NT2/D1 (cell line): ENCODE results near the gene APBA1.

ENCODE experiments used
- DNase-seq: peaks from one replicate; pipeline ENCODE4 v3.0.0-alpha.2; 2011; ENCODE audit warnings: low read depth, low spot score
- H3K27me3 ChIP-seq: 2 replicates; pipeline ENCODE4 v1.6.0; 2011; ENCODE audit warnings: mild to moderate bottlenecking; ENCODE audit not compliant: insufficient read length, insufficient read depth
- H3K36me3 ChIP-seq: 2 replicates; pipeline ENCODE4 v1.6.1; 2011; ENCODE audit warnings: mild to moderate bottlenecking, low read length, mixed read lengths; ENCODE audit not compliant: insufficient read depth, insufficient read length
- H3K4me1 ChIP-seq: 2 replicates; pipeline ENCODE4 v1.5.1; 2011; ENCODE audit not compliant: insufficient read depth, insufficient read length
- H3K4me3 ChIP-seq: 2 replicates; pipeline ENCODE4 v1.5.1; 2011; ENCODE audit warnings: low read depth; ENCODE audit not compliant: insufficient read length
- H3K9ac ChIP-seq: 2 replicates; pipeline ENCODE4 v1.6.0; 2011; ENCODE audit warnings: low read depth; ENCODE audit not compliant: insufficient read length
- H3K9me3 ChIP-seq: 2 replicates; pipeline ENCODE4 v1.5.1; 2011; ENCODE audit warnings: mild to moderate bottlenecking, low read length; ENCODE audit not compliant: insufficient read depth
- SUZ12 ChIP-seq: IDR thresholded peaks from 2 replicates; pipeline ENCODE4 v1.6.1; 2011; ENCODE audit not compliant: insufficient read length, insufficient read depth; ENCODE audit errors: extremely low read depth
- YY1 ChIP-seq: IDR thresholded peaks from 2 replicates; pipeline ENCODE4 v1.6.1; 2011; ENCODE audit not compliant: insufficient read length, insufficient read depth
- ZNF274 ChIP-seq: IDR thresholded peaks from 2 replicates; pipeline ENCODE4 v1.6.1; 2011; ENCODE audit warnings: mild to moderate bottlenecking, low read depth, low read length

Gene APBA1

GRCh38 chr9:69495296-69495695 is 176.9 kb downstream of the APBA1 start:
- Histone ChIP-seq H3K36me3 (no peaks in the 10 kb centered on the region), H3K4me3 (no peak overlapping the region), H3K9me3 (no peaks in the 10 kb centered on the region), H3K4me1 (no peaks in the 10 kb centered on the region), H3K27me3 (no peaks in the 10 kb centered on the region), H3K9ac (no peak overlapping the region)
- TF ChIP-seq ZNF274 = no peak
- TF ChIP-seq SUZ12 = no peak
- TF ChIP-seq YY1 = no peak
- DNase-seq = no peak

GRCh38 chr9:69494763-69495162 is 177.4 kb downstream of the APBA1 start:
- Histone ChIP-seq H3K4me1 (no peaks in the 10 kb centered on the region), H3K9me3 (no peaks in the 10 kb centered on the region), H3K27me3 (no peaks in the 10 kb centered on the region), H3K4me3 (no peak overlapping the region), H3K36me3 (no peaks in the 10 kb centered on the region), H3K9ac (no peak overlapping the region)
- DNase-seq = no peak
- TF ChIP-seq SUZ12 = no peak
- no peak for TF ChIP-seq ZNF274
- no peak for TF ChIP-seq YY1

GRCh38 chr9:69494208-69494607 is 178.0 kb downstream of the APBA1 start:
- Histone ChIP-seq H3K4me3 (no peak overlapping the region), H3K36me3 (no peaks in the 10 kb centered on the region), H3K4me1 (no peaks in the 10 kb centered on the region), H3K9ac (no peak overlapping the region), H3K27me3 (no peaks in the 10 kb centered on the region), H3K9me3 (no peaks in the 10 kb centered on the region)
- DNase-seq = no peak
- TF ChIP-seq ZNF274 (no peak), YY1 (no peak), SUZ12 (no peak)

- no peaks in the 10 kb centered on the region for H3K36me3 ChIP-seq
- TF ChIP-seq YY1 = no peak
- TF ChIP-seq SUZ12 = no peak
- TF ChIP-seq ZNF274 = no peak
- no peaks in the 10 kb centered on the region; the same call in 1 of the 2 replicates for H3K9me3 ChIP-seq
- peaks cover 5% of the 10 kb centered on the region for H3K4me1 ChIP-seq
- H3K27me3 ChIP-seq = no peaks in the 10 kb centered on the region
- H3K4me3 ChIP-seq = no peak overlapping the region
- no peak for DNase-seq
- H3K9ac ChIP-seq = no peak overlapping the region
These were observed 185.7 kb downstream of the APBA1 start for GRCh38 chr9:69486498-69486897.

- no peaks in the 10 kb centered on the region for H3K27me3 ChIP-seq
- TF ChIP-seq ZNF274 (no peak), SUZ12 (no peak), YY1 (no peak)
- peaks cover 5% of the 10 kb centered on the region for H3K4me1 ChIP-seq
- H3K4me3 ChIP-seq = no peak overlapping the region
- no peaks in the 10 kb centered on the region for H3K36me3 ChIP-seq
- no peak for DNase-seq
- H3K9me3 ChIP-seq = no peaks in the 10 kb centered on the region; the same call in 1 of the 2 replicates
- no peak overlapping the region for H3K9ac ChIP-seq
These were observed 186.7 kb downstream of the APBA1 start for GRCh38 chr9:69485466-69485865.

GRCh38 chr9:69483886-69484422 is 188.2 kb downstream of the APBA1 start:
- no peak overlapping the region for H3K4me3 ChIP-seq
- peaks cover 5% of the 10 kb centered on the region for H3K4me1 ChIP-seq
- H3K27me3 ChIP-seq = no peaks in the 10 kb centered on the region
- H3K36me3 ChIP-seq = no peaks in the 10 kb centered on the region
- TF ChIP-seq YY1 (no peak), ZNF274 (no peak), SUZ12 (no peak)
- DNase-seq = no peak
- H3K9ac ChIP-seq = no peak overlapping the region
- no peaks in the 10 kb centered on the region; the same call in 1 of the 2 replicates for H3K9me3 ChIP-seq

- peak; percentile 30 for DNase-seq
- Histone ChIP-seq H3K9ac (no peak overlapping the region), H3K27me3 (no peaks in the 10 kb centered on the region), H3K9me3 (peaks cover 12% of the 10 kb centered on the region; the same call in 1 of the 2 replicates), H3K36me3 (no peaks in the 10 kb centered on the region), H3K4me3 (no peak overlapping the region), H3K4me1 (no peaks in the 10 kb centered on the region)
- no peak for TF ChIP-seq ZNF274
- no peak for TF ChIP-seq YY1
- no peak for TF ChIP-seq SUZ12
These were observed 195.4 kb downstream of the APBA1 start for GRCh38 chr9:69476797-69477196.

GRCh38 chr9:69476016-69476415 is 196.2 kb downstream of the APBA1 start:
- no peak for TF ChIP-seq ZNF274
- no peak for TF ChIP-seq YY1
- no peak for TF ChIP-seq SUZ12
- no peaks in the 10 kb centered on the region for H3K4me1 ChIP-seq
- H3K9me3 ChIP-seq = peaks cover 12% of the 10 kb centered on the region; the same call in 1 of the 2 replicates
- DNase-seq = no peak
- H3K9ac ChIP-seq = no peak overlapping the region
- no peaks in the 10 kb centered on the region for H3K27me3 ChIP-seq
- H3K4me3 ChIP-seq = no peak overlapping the region
- no peaks in the 10 kb centered on the region for H3K36me3 ChIP-seq
